Muscle layer of duodenum (tissue), 2 donors: ENCODE results near the gene EVC2.

Experiments used
- H3K27ac ChIP-seq: one replicate; pipeline ENCODE4 v1.7.0; 2013; ENCODE audit warnings: mild to moderate bottlenecking, low read length
- H3K27me3 ChIP-seq: one replicate; pipeline ENCODE4 v1.7.0; 2013; ENCODE audit warnings: low read depth, mild to moderate bottlenecking, control low read depth, low read length
- H3K36me3 ChIP-seq, 2 donors: one replicate each; pipeline ENCODE4 v1.7.0; 2013; ENCODE audit warnings: low read length in 2 of 2, control low read depth in 1 of 2, mild to moderate bottlenecking in 1 of 2; ENCODE audit not compliant: insufficient read depth in 2 of 2, control insufficient read depth in 1 of 2
- H3K4me1 ChIP-seq, 2 donors: one replicate each; pipeline ENCODE4 v1.7.0; 2013; ENCODE audit warnings: low read length in 2 of 2, mild to moderate bottlenecking in 2 of 2, control low read depth in 1 of 2, moderate library complexity in 1 of 2; ENCODE audit not compliant: insufficient read depth in 2 of 2, control insufficient read depth in 1 of 2
- H3K4me3 ChIP-seq, 2 donors: one replicate each; pipeline ENCODE4 v1.7.0; 2013; ENCODE audit warnings: low read length in 2 of 2, low read depth in 1 of 2, mild to moderate bottlenecking in 1 of 2
- H3K9me3 ChIP-seq, 2 donors: one replicate each; pipeline ENCODE4 v1.7.0; 2013; ENCODE audit warnings: low read length in 2 of 2, control low read depth in 1 of 2, mild to moderate bottlenecking in 1 of 2; ENCODE audit not compliant: control insufficient read depth in 1 of 2
- donor health status: healthy.

EVC2 gene

GRCh38 chr4:5573965-5574364 lies 134.4 kb downstream of the EVC2 start:
- peaks cover 11 to 29% of the 10 kb centered on the region in 2 donors for H3K36me3 ChIP-seq
- no peak overlapping the region for H3K4me3 ChIP-seq
- no peaks in the 10 kb centered on the region for H3K4me1 ChIP-seq
- no peak overlapping the region for H3K27ac ChIP-seq
- no peaks in the 10 kb centered on the region for H3K9me3 ChIP-seq
- no peaks in the 10 kb centered on the region for H3K27me3 ChIP-seq

GRCh38 chr4:5572751-5573150 lies 135.6 kb downstream of the EVC2 start:
- H3K27me3 ChIP-seq: no peaks in the 10 kb centered on the region
- no peaks in the 10 kb centered on the region for H3K9me3 ChIP-seq
- H3K4me3 ChIP-seq: no peak overlapping the region
- no peak overlapping the region for H3K27ac ChIP-seq
- H3K4me1 ChIP-seq: no peaks in the 10 kb centered on the region
- peaks cover 16 to 37% of the 10 kb centered on the region in 2 donors for H3K36me3 ChIP-seq

- Histone ChIP-seq H3K36me3 (peaks cover 17 to 44% of the 10 kb centered on the region in 2 donors), H3K4me3 (no peak overlapping the region), H3K27me3 (no peaks in the 10 kb centered on the region), H3K4me1 (no peaks in the 10 kb centered on the region), H3K27ac (no peak overlapping the region), H3K9me3 (no peaks in the 10 kb centered on the region)
Measured at GRCh38 chr4:5572114-5572513, 136.2 kb downstream of the EVC2 start.

- peaks cover 17 to 48% of the 10 kb centered on the region in 2 donors for H3K36me3 ChIP-seq
- no peaks in the 10 kb centered on the region for H3K4me1 ChIP-seq
- H3K27ac ChIP-seq: no peak overlapping the region
- H3K27me3 ChIP-seq: no peaks in the 10 kb centered on the region
- H3K4me3 ChIP-seq: no peak overlapping the region
- H3K9me3 ChIP-seq: no peaks in the 10 kb centered on the region
Measured at GRCh38 chr4:5571646-5572045, 136.7 kb downstream of the EVC2 start.

- no peaks in the 10 kb centered on the region for H3K27me3 ChIP-seq
- no peak overlapping the region for H3K27ac ChIP-seq
- no peaks in the 10 kb centered on the region for H3K4me1 ChIP-seq
- no peaks in the 10 kb centered on the region for H3K9me3 ChIP-seq
- no peak overlapping the region for H3K4me3 ChIP-seq
- H3K36me3 ChIP-seq: peaks cover 17 to 61% of the 10 kb centered on the region in 2 donors
Measured at GRCh38 chr4:5569451-5569850, 138.9 kb downstream of the EVC2 start.

GRCh38 chr4:5568931-5569330 lies 139.4 kb downstream of the EVC2 start:
- Histone ChIP-seq H3K27ac (no peak overlapping the region), H3K27me3 (no peaks in the 10 kb centered on the region), H3K9me3 (no peaks in the 10 kb centered on the region), H3K4me1 (no peaks in the 10 kb centered on the region), H3K36me3 (peaks cover 14 to 61% of the 10 kb centered on the region in 2 donors), H3K4me3 (no peak overlapping the region)

GRCh38 chr4:5568336-5568735 lies 140.0 kb downstream of the EVC2 start:
- peaks cover 9 to 57% of the 10 kb centered on the region in 2 donors for H3K36me3 ChIP-seq
- no peaks in the 10 kb centered on the region for H3K4me1 ChIP-seq
- H3K9me3 ChIP-seq: no peaks in the 10 kb centered on the region
- no peak overlapping the region for H3K4me3 ChIP-seq
- no peaks in the 10 kb centered on the region for H3K27me3 ChIP-seq
- no peak overlapping the region for H3K27ac ChIP-seq

GRCh38 chr4:5566991-5567390 lies 141.4 kb downstream of the EVC2 start:
- Histone ChIP-seq H3K27ac (no peak overlapping the region), H3K27me3 (no peaks in the 10 kb centered on the region), H3K4me3 (no peak overlapping the region), H3K36me3 (peaks cover 7 to 60% of the 10 kb centered on the region in 2 donors), H3K4me1 (no peaks in the 10 kb centered on the region), H3K9me3 (no peaks in the 10 kb centered on the region)

- Histone ChIP-seq H3K27me3 (no peaks in the 10 kb centered on the region), H3K27ac (no peak overlapping the region), H3K4me1 (no peaks in the 10 kb centered on the region), H3K36me3 (peaks cover 7 to 64% of the 10 kb centered on the region in 2 donors), H3K4me3 (no peak overlapping the region), H3K9me3 (no peaks in the 10 kb centered on the region)
Measured at GRCh38 chr4:5566526-5566925, 141.8 kb downstream of the EVC2 start.

- H3K4me3 ChIP-seq: no peak overlapping the region
- no peaks in the 10 kb centered on the region for H3K27me3 ChIP-seq
- peaks cover 5 to 78% of the 10 kb centered on the region in 2 donors for H3K36me3 ChIP-seq
- no peaks in the 10 kb centered on the region for H3K9me3 ChIP-seq
- H3K27ac ChIP-seq: no peak overlapping the region
- H3K4me1 ChIP-seq: no peaks in the 10 kb centered on the region
Measured at GRCh38 chr4:5563856-5564255, 144.5 kb downstream of the EVC2 start.

GRCh38 chr4:5562476-5562875 lies 145.9 kb downstream of the EVC2 start:
- Histone ChIP-seq H3K27me3 (no peaks in the 10 kb centered on the region), H3K9me3 (no peaks in the 10 kb centered on the region), H3K4me3 (no peak overlapping the region), H3K4me1 (no peaks in the 10 kb centered on the region), H3K36me3 (peaks cover 0 to 80% of the 10 kb centered on the region in 2 donors), H3K27ac (no peak overlapping the region)

GRCh38 chr4:5561286-5561685 lies 147.1 kb downstream of the EVC2 start:
- Histone ChIP-seq H3K27me3 (no peaks in the 10 kb centered on the region), H3K36me3 (peaks cover 0 to 69% of the 10 kb centered on the region in 2 donors)

More at GRCh38 chr4:5561286-5561685, 147.1 kb downstream of the EVC2 start:
- H3K4me1 ChIP-seq: no peaks in the 10 kb centered on the region
- no peak overlapping the region for H3K4me3 ChIP-seq
- no peaks in the 10 kb centered on the region for H3K9me3 ChIP-seq
- no peak overlapping the region for H3K27ac ChIP-seq
